Measurements from ENCODE around the gene USP44.

Gene USP44

GRCh38 chr12:95548056-95548538 is 3.2 kb downstream of the USP44 start:
- DNase-seq = peak; percentile 5

GRCh38 chr12:95547522-95548055 is 3.7 kb downstream of the USP44 start:
- no peak for DNase-seq

GRCh38 chr12:95546491-95546813 is 4.8 kb downstream of the USP44 start:
- no peak for DNase-seq

GRCh38 chr12:95545731-95546490 is 5.4 kb downstream of the USP44 start:
- no peak for DNase-seq

- no peak for DNase-seq
Measured at GRCh38 chr12:95545303-95545702, 6.0 kb downstream of the USP44 start.

- no peak for DNase-seq
Measured at GRCh38 chr12:95544756-95545155, 6.5 kb downstream of the USP44 start.

- no peak for DNase-seq
Measured at GRCh38 chr12:95543305-95543704, 8.0 kb downstream of the USP44 start.

- DNase-seq = no peak
Measured at GRCh38 chr12:95541436-95541835, 9.8 kb downstream of the USP44 start.

GRCh38 chr12:95538656-95539055 is 12.6 kb downstream of the USP44 start:
- no peak for DNase-seq

GRCh38 chr12:95538006-95538405 is 13.3 kb downstream of the USP44 start:
- DNase-seq = no peak

- DNase-seq = no peak
Measured at GRCh38 chr12:95533985-95534384, 17.3 kb downstream of the USP44 start.

- DNase-seq = no peak
Measured at GRCh38 chr12:95532851-95533250, 18.4 kb downstream of the USP44 start.

GRCh38 chr12:95529693-95530225 is 21.5 kb downstream of the USP44 start:
- DNase-seq = no peak

- DNase-seq = no peak
Measured at GRCh38 chr12:95528431-95528830, 22.8 kb downstream of the USP44 start.

GRCh38 chr12:95522692-95523091 is 28.6 kb downstream of the USP44 start:
- DNase-seq = no peak

GRCh38 chr12:95520816-95521215 is 30.5 kb downstream of the USP44 start:
- no peak for DNase-seq

GRCh38 chr12:95518944-95519343 is 32.3 kb downstream of the USP44 start:
- no peak for DNase-seq

- no peak for DNase-seq
Measured at GRCh38 chr12:95517246-95517645, 34.0 kb downstream of the USP44 start.

GRCh38 chr12:95516757-95517156 is 34.5 kb downstream of the USP44 start:
- no peak for DNase-seq

- no peak for DNase-seq
Measured at GRCh38 chr12:95515197-95515596, 36.1 kb downstream of the USP44 start.

GRCh38 chr12:95513599-95513998 is 37.7 kb downstream of the USP44 start:
- DNase-seq = no peak

GRCh38 chr12:95511977-95512376 is 39.3 kb downstream of the USP44 start:
- DNase-seq = no peak

- DNase-seq = no peak
Measured at GRCh38 chr12:95509300-95509699, 42.0 kb downstream of the USP44 start.

- no peak for DNase-seq
Measured at GRCh38 chr12:95506707-95507523, 44.4 kb downstream of the USP44 start.

Measured in effector CD4-positive, alpha-beta T cell (primary cell).